22Rv1 (cell line): ENCODE data around the gene SLC16A1.

Experiments
- H3K27ac ChIP-seq: fragments of 450-650 bp; 2 replicates; pipeline ENCODE4 v1.5.1; 2017
- ZFX ChIP-seq: fragments of 450-650 bp; IDR thresholded peaks from 2 replicates; pipeline ENCODE4 v1.6.1; 2017; ENCODE audit warnings: antibody characterized with exemption, borderline replicate concordance
- TF ChIP-seq, protein P1 (sequence below): fragments of 450-650 bp; IDR thresholded peaks from 2 replicates; pipeline ENCODE4 v1.5.1; 2017; ENCODE audit warnings: mild to moderate bottlenecking

The SLC16A1 gene

GRCh38 chr1:112866151-112866550 lies 89.8 kb downstream of the SLC16A1 start:
- TF ChIP-seq ZFX: no peak
- TF ChIP-seq, protein P1, sequence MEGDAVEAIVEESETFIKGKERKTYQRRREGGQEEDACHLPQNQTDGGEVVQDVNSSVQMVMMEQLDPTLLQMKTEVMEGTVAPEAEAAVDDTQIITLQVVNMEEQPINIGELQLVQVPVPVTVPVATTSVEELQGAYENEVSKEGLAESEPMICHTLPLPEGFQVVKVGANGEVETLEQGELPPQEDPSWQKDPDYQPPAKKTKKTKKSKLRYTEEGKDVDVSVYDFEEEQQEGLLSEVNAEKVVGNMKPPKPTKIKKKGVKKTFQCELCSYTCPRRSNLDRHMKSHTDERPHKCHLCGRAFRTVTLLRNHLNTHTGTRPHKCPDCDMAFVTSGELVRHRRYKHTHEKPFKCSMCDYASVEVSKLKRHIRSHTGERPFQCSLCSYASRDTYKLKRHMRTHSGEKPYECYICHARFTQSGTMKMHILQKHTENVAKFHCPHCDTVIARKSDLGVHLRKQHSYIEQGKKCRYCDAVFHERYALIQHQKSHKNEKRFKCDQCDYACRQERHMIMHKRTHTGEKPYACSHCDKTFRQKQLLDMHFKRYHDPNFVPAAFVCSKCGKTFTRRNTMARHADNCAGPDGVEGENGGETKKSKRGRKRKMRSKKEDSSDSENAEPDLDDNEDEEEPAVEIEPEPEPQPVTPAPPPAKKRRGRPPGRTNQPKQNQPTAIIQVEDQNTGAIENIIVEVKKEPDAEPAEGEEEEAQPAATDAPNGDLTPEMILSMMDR: no peak
- no peak overlapping the region for H3K27ac ChIP-seq

GRCh38 chr1:112862753-112863426 lies 93.1 kb downstream of the SLC16A1 start:
- TF ChIP-seq ZFX: no peak
- TF ChIP-seq, protein P1: no peak
- H3K27ac ChIP-seq: no peak overlapping the region
